Motor neuron (in vitro differentiated cells): Measurements from ENCODE around the gene ASXL1. TPM values are rescaled to one million over a fixed set of nuclear protein-coding genes. Genes with fewer than 3 reads are reported as not detected.
A peak's percentile ranks its signal among the peaks of the same experiment; 100 is the strongest.

ENCODE experiments used
- ATAC-seq, 8 experiments: fragments of 200-7000 bp; cut with Tn5 transposase; replicated peaks in 6 of 8; 2 replicates each; pipeline ENCODE4 v1.8.0; 2021; ENCODE audit warnings: mild to moderate bottlenecking in 8 of 8, moderate library complexity in 8 of 8
- H3K27ac ChIP-seq, 2 donors: fragments of 250-450 bp; sonication (Bioruptor Pico); 2 replicates each; pipeline ENCODE4 v1.9.0; 2021; ENCODE audit warnings: antibody characterized with exemption in 2 of 2, mild to moderate bottlenecking in 2 of 2, moderate library complexity in 1 of 2
- H3K4me1 ChIP-seq, 2 donors: fragments of 250-450 bp; sonication (Bioruptor Pico); replicated peaks in 1 of 2; 2 replicates each; pipeline ENCODE4 v1.6.1; 2021; ENCODE audit warnings: antibody characterized with exemption in 2 of 2, mild to moderate bottlenecking in 2 of 2, moderate library complexity in 1 of 2
- H3K4me3 ChIP-seq, 5 donors: fragments of 250-450 bp; sonication (Bioruptor Pico); 2 replicates each; pipeline ENCODE4 v1.9.0; 2021; ENCODE audit warnings: antibody characterized with exemption in 5 of 5, mild to moderate bottlenecking in 5 of 5, moderate library complexity in 4 of 5
- WGBS, 10 experiments: fragments of 450-650 bp; shearing (Covaris generic); methylation state at CpG; one replicate each; pipeline ENCODE4 v1.0.0; 2022; 5-methylcytosine and 5-hydroxymethylcytosine counted together
- in situ Hi-C, 9 experiments: fragments of 400-800 bp; cut with MboI; loops; one replicate each; pipeline ENCODE4 v1.15.0; 2021; ENCODE audit warnings: low sequenced_read_pairs in 9 of 9, low pct_unique_long_range_greater_than_20kb in 2 of 9; ENCODE audit not compliant: unreplicated experiment in 9 of 9
- total RNA-seq, 8 experiments: library from RNA; unstranded; fragments of 300-600 nt; gene quantifications; 2 replicates each; pipeline versions ENCODE4 v1.2.3 to v1.2.4, GENCODE V29; 2022

ASXL1 gene
- total RNA-seq, 8 experiments from 2014 or later, result 22.1 to 81.0 (median 33.3) TPM

- Histone ChIP-seq H3K4me1 (peaks cover 29 to 31% of the 10 kb centered on the region in 2 donors), H3K27ac (peak overlapping the region; percentile 83 to 97), H3K4me3 (peak overlapping the region; percentile 53 to 98 (median 57))
- in situ Hi-C loops, result no loop called here
- WGBS, 10 experiments, result 0 to 2% methylated on average over 6 to 7 of the region's 74 CpGs; no CpG with 5 or more reads in 8 of the 10 experiments
- ATAC-seq, result peak; percentile 24 to 34 (median 29)
These were observed 126.3 kb downstream of the ASXL1 start for GRCh38 chr20:32484225-32484957.

- in situ Hi-C loops, result no loop called here
- WGBS, 10 experiments, result 0 to 15% (median 4%) methylated on average over 1 to 17 of the region's 20 CpGs
- Histone ChIP-seq H3K27ac (peak overlapping the region; percentile 83 to 97), H3K4me3 (peak overlapping the region; percentile 53 to 98 (median 57)), H3K4me1 (peaks cover 23 to 24% of the 10 kb centered on the region in 2 donors)
- ATAC-seq, result peak; percentile 19 to 52 (median 25)
These were observed 127.0 kb downstream of the ASXL1 start for GRCh38 chr20:32484958-32485769.

GRCh38 chr20:32485770-32486478 lies 127.8 kb downstream of the ASXL1 start:
- H3K27ac ChIP-seq, result peak overlapping the region in 1 of 2 donors; percentile 27
- in situ Hi-C loops, result no loop called here
- H3K4me3 ChIP-seq, result no peak overlapping the region
- 0 to 100% (median 50%) methylated on average over 1 to 3 of the region's 5 CpGs; no CpG with 5 or more reads in 1 of the 10 experiments for WGBS, 10 experiments
- peaks cover 16% of the 10 kb centered on the region in 2 donors for H3K4me1 ChIP-seq
- no peak for ATAC-seq

- ATAC-seq, result no peak
- H3K27ac ChIP-seq, result no peak overlapping the region
- in situ Hi-C loops, result no loop called here
- 71 to 83% (median 82%) methylated on average over 1 of the region's 3 CpGs; no CpG with 5 or more reads in 6 of the 10 experiments for WGBS, 10 experiments
- H3K4me1 ChIP-seq, result peaks cover 5 to 6% of the 10 kb centered on the region in 2 donors
- no peak overlapping the region for H3K4me3 ChIP-seq
These were observed 129.2 kb downstream of the ASXL1 start for GRCh38 chr20:32487381-32487780.

GRCh38 chr20:32488066-32488838 lies 130.1 kb downstream of the ASXL1 start:
- no peak overlapping the region for H3K27ac ChIP-seq
- in situ Hi-C loops, result no loop called here
- H3K4me3 ChIP-seq, result no peak overlapping the region
- WGBS, 10 experiments, result 80 to 100% (median 93%) methylated on average over 1 to 3 of the region's 7 CpGs; no CpG with 5 or more reads in 4 of the 10 experiments
- no peak for ATAC-seq
- H3K4me1 ChIP-seq, result peaks cover 5 to 6% of the 10 kb centered on the region in 2 donors

Other genes starting within 250 kb of the ASXL1 start
- 10 to 100 TPM; 23.9 to 68.4 (median 38.6) TPM for gene TM9SF4, start 248.6 kb upstream of the ASXL1 start, total RNA-seq
- gene PLAGL2, start 150.6 kb upstream of the ASXL1 start, total RNA-seq, result 1 to 10 TPM; 2.7 to 9.6 (median 7.1) TPM
- 10 to 100 TPM in 5 of 8 experiments, 1 to 10 TPM in 3; 7.3 to 46.2 (median 23.1) TPM for gene POFUT1, start 150.5 kb upstream of the ASXL1 start, total RNA-seq
- 10 to 100 TPM; 24.8 to 64.7 (median 28.9) TPM for gene KIF3B, start 80.7 kb upstream of the ASXL1 start, total RNA-seq
- gene NOL4L, start 227.0 kb downstream of the ASXL1 start, total RNA-seq, result 10 to 100 TPM in 7 of 8 experiments, 1 to 10 TPM in 1; 9.1 to 34.6 (median 20.4) TPM